HepG2 (cell line): Measurements from ENCODE around the gene DDX19B. TPM values are rescaled to one million over a fixed set of nuclear protein-coding genes. Genes with fewer than 3 reads are reported as not detected.

Experiments used
- ATAC-seq: fragments of 200-7000 bp; cut with Tn5 transposase; 3 replicates; pipeline ENCODE4 v1.9.1; 2020; ENCODE audit warnings: mild to moderate bottlenecking, moderate library complexity
- BruUV-seq: library from RNA; stranded (reverse); fragments of 400-500 nt; replicated peaks from 2 replicates; lab custom pipeline; 2021; lab: Mats Ljungman, UMichigan
- CTCF ChIA-PET: fragments of 300-600 bp; formaldehyde crosslinking; extraction: SDS; loops from one replicate; lab custom pipeline; 2021; ENCODE audit warnings: low total read pairs, inconsistent platforms, low intra/inter-chr PET ratio; lab: Yijun Ruan, JAX
- POLR2A ChIA-PET: fragments of 350-600 bp; sonication (Branson Sonifier 250); formaldehyde crosslinking; loops from one replicate; lab custom pipeline; 2020; ENCODE audit warnings: antibody characterized with exemption, inconsistent platforms; lab: Yijun Ruan, JAX
- DNase-seq: peaks from one replicate; pipeline ENCODE4 v3.0.0-alpha.2; 2015; ENCODE audit warnings: low spot score
- FAIRE-seq: peaks from 3 replicates; lab custom pipeline; 2011; peaks lifted over from hg19 to GRCh38; lab: Jason Lieb, UNC
- H2AFZ ChIP-seq: one replicate; pipeline ENCODE4 v1.6.1; 2011; ENCODE audit warnings: low read length, inconsistent platforms
- H3K27ac ChIP-seq: fragments of 300-600 bp; 3 replicates; pipeline ENCODE4 v1.8.0; 2011; ENCODE audit warnings: mixed run types, mild to moderate bottlenecking, mixed read lengths, low read length, inconsistent platforms; ENCODE audit not compliant: insufficient read depth; ENCODE audit errors: extremely low read length
- H3K27me3 ChIP-seq, 2 experiments: fragments of 200-600 bp in 1 of 2; 2 replicates in 1 of 2; 3 replicates in 1 of 2; pipeline versions ENCODE4 v1.6.0 to v1.8.0; 2011; ENCODE audit warnings: low read length in 2 of 2, mild to moderate bottlenecking in 2 of 2, moderate library complexity in 2 of 2, inconsistent platforms in 1 of 2; ENCODE audit not compliant: insufficient read depth in 2 of 2, control insufficient read depth in 1 of 2
- H3K36me3 ChIP-seq, 2 experiments: fragments of 200-600 bp in 1 of 2; replicated peaks in 1 of 2; 2 replicates in 1 of 2; 3 replicates in 1 of 2; pipeline versions ENCODE4 v1.5.1 to v1.8.0; 2011; ENCODE audit warnings: low read length in 2 of 2, inconsistent platforms in 1 of 2; ENCODE audit not compliant: insufficient read depth in 2 of 2, control insufficient read depth in 1 of 2
- H3K4me1 ChIP-seq: 2 replicates; pipeline ENCODE4 v1.5.1; 2012; ENCODE audit warnings: low read length, inconsistent platforms; ENCODE audit not compliant: insufficient read depth
- H3K4me2 ChIP-seq: 2 replicates; pipeline ENCODE4 v1.6.0; 2011; ENCODE audit warnings: low read depth, low read length, inconsistent platforms
- H3K4me3 ChIP-seq, 3 experiments: fragments of 200-600 bp in 1 of 3; sonication (generic), shearing (Covaris generic) in 1 of 3; replicated peaks in 1 of 3; 2 replicates each; pipeline ENCODE4 v1.5.1; 2011 to 2016; ENCODE audit warnings: low read length in 3 of 3, inconsistent platforms in 2 of 3, low read depth in 2 of 3, mild to moderate bottlenecking in 2 of 3, control low read depth in 1 of 3, mixed read lengths in 1 of 3; ENCODE audit not compliant: insufficient read depth in 1 of 3
- H3K79me2 ChIP-seq: one replicate; pipeline ENCODE4 v1.6.1; 2011; ENCODE audit warnings: low read length, inconsistent platforms; ENCODE audit not compliant: insufficient read depth
- H3K9ac ChIP-seq: 2 replicates; pipeline ENCODE4 v1.6.0; 2011; ENCODE audit warnings: mild to moderate bottlenecking, low read depth, low read length, inconsistent platforms; ENCODE audit not compliant: insufficient read depth
- H3K9me3 ChIP-seq: 2 replicates; pipeline ENCODE4 v1.5.1; 2012; ENCODE audit warnings: mild to moderate bottlenecking, low read length
- H4K20me1 ChIP-seq: 2 replicates; pipeline ENCODE4 v1.6.0; 2011; ENCODE audit warnings: inconsistent platforms, mild to moderate bottlenecking, low read length, moderate library complexity; ENCODE audit not compliant: insufficient read depth
- CREM ChIP-seq, 2 experiments: sonication (generic) in 1 of 2; formaldehyde crosslinking in 1 of 2; IDR thresholded peaks; 2 replicates each; pipeline versions ENCODE4 v1.4.0 to v1.6.1; 2016 to 2020; ENCODE audit warnings: antibody characterized with exemption in 1 of 2, mild to moderate bottlenecking in 1 of 2, missing genetic modification reagents in 1 of 2
- GTF3A ChIP-seq: sonication (generic); formaldehyde crosslinking; conservative IDR thresholded peaks from 2 replicates; pipeline ENCODE4 v1.4.0; 2020; ENCODE audit warnings: mild to moderate bottlenecking, missing genetic modification reagents
- HNRNPUL1 ChIP-seq: fragments of 200-400 bp; formaldehyde crosslinking; IDR thresholded peaks from 2 replicates; pipeline ENCODE4 v1.6.1; 2017; ENCODE audit warnings: low read depth, mild to moderate bottlenecking, low read length, moderate library complexity
- HOXA5 ChIP-seq: sonication (generic); formaldehyde crosslinking; IDR thresholded peaks from 2 replicates; pipeline ENCODE4 v1.4.0; 2020; ENCODE audit warnings: missing genetic modification reagents
- MZF1 ChIP-seq: sonication (generic); formaldehyde crosslinking; IDR thresholded peaks from 2 replicates; pipeline ENCODE4 v1.8.1; 2023; ENCODE audit warnings: mild to moderate bottlenecking, missing genetic modification reagents, borderline replicate concordance
- NCOR1 ChIP-seq: fragments of 200-600 bp; sonication (generic); IDR thresholded peaks from 2 replicates; pipeline ENCODE4 v1.7.0; 2017; ENCODE audit warnings: antibody characterized with exemption, low read length, borderline replicate concordance
- RORA ChIP-seq: sonication (generic); formaldehyde crosslinking; IDR thresholded peaks from 2 replicates; pipeline ENCODE4 v1.5.0; 2020; ENCODE audit warnings: mild to moderate bottlenecking, missing genetic modification reagents, moderate library complexity
- U2AF2 ChIP-seq: fragments of 200-400 bp; formaldehyde crosslinking; IDR thresholded peaks from 2 replicates; pipeline ENCODE4 v1.6.1; 2017; ENCODE audit warnings: low read depth, mild to moderate bottlenecking, low read length
- ZBTB38 ChIP-seq: sonication (generic); formaldehyde crosslinking; IDR thresholded peaks from 2 replicates; pipeline ENCODE4 v1.5.1; 2020; ENCODE audit warnings: mild to moderate bottlenecking, missing genetic modification reagents
- WGBS: methylation state at CpG from one replicate; pipeline ENCODE4 v1.1.6; 2017; ENCODE audit warnings: low lambda C conversion rate; 5-methylcytosine and 5-hydroxymethylcytosine counted together
- in situ Hi-C: cut with HindIII; loops from 2 replicates; pipeline ENCODE4 v1.10.0; 2017; ENCODE audit warnings: low pct_unique_long_range_greater_than_20kb; ENCODE audit not compliant: extremely low pct_ligation_motif_present
- intact Hi-C: fragments of 100-400 bp; cut with micrococcal nuclease; formaldehyde crosslinking; loops from one replicate; pipeline ENCODE4 v1.10.0; 2022; ENCODE audit not compliant: unreplicated experiment
- polyA plus RNA-seq, 8 experiments: library from polyadenylated mRNA; depleted of rRNA in 3 of 8; stranded (reverse) in 7 of 8; unstranded in 1 of 8; fragments of >200 nt; fragmentation: Illumina TruSeq in 4 of 8; extraction: Trizol in 4 of 8; gene quantifications; 2 replicates each; pipeline versions ENCODE4 v1.2.1 to v1.2.3, GENCODE V29; 2011 to 2016; ENCODE audit warnings: low read depth in 4 of 8, missing spikeins in 1 of 8, mixed read lengths in 1 of 8; ENCODE audit not compliant: insufficient read depth in 1 of 8
- total RNA-seq, 5 experiments: library from RNA; depleted of rRNA; stranded (reverse); fragments of >200 nt; fragmentation: Illumina TruSeq; extraction: Trizol; gene quantifications; 2 replicates each; pipeline ENCODE4 v1.2.3, GENCODE V29; 2016; ENCODE audit warnings: low read depth in 1 of 5
- TF ChIP-seq, protein P1 (sequence below): sonication (generic); formaldehyde crosslinking; IDR thresholded peaks from 2 replicates; pipeline ENCODE4 v1.8.1; 2023; ENCODE audit warnings: missing genetic modification reagents, mild to moderate bottlenecking, borderline replicate concordance
- TF ChIP-seq, protein P2 (sequence below): sonication (generic); formaldehyde crosslinking; conservative IDR thresholded peaks from 2 replicates; pipeline ENCODE4 v1.4.0; 2020; ENCODE audit warnings: missing genetic modification reagents
- TF ChIP-seq, protein P3 (sequence below): sonication (generic); formaldehyde crosslinking; IDR thresholded peaks from 2 replicates; pipeline ENCODE4 v1.4.0; 2020; ENCODE audit warnings: missing genetic modification reagents
- TF ChIP-seq, protein P4 (sequence below), 2 experiments: sonication (generic) in 1 of 2; formaldehyde crosslinking in 1 of 2; IDR thresholded peaks; 2 replicates each; pipeline versions ENCODE4 v1.4.0 to v1.6.1; 2018 to 2020; ENCODE audit warnings: missing genetic modification reagents in 2 of 2, borderline replicate concordance in 1 of 2, low read depth in 1 of 2, mild to moderate bottlenecking in 1 of 2, missing biosample characterization in 1 of 2
- TF ChIP-seq, protein P5 (sequence below): sonication (generic); formaldehyde crosslinking; IDR thresholded peaks from 2 replicates; pipeline ENCODE4 v1.4.0; 2020; ENCODE audit warnings: missing genetic modification reagents

DDX19B gene
- total and polyA plus RNA-seq, 2 of the 13 experiments (the other 11 are each of a cell fraction or from before 2014, with no cell fraction given): 36.2 to 40.0 TPM

DNA sequence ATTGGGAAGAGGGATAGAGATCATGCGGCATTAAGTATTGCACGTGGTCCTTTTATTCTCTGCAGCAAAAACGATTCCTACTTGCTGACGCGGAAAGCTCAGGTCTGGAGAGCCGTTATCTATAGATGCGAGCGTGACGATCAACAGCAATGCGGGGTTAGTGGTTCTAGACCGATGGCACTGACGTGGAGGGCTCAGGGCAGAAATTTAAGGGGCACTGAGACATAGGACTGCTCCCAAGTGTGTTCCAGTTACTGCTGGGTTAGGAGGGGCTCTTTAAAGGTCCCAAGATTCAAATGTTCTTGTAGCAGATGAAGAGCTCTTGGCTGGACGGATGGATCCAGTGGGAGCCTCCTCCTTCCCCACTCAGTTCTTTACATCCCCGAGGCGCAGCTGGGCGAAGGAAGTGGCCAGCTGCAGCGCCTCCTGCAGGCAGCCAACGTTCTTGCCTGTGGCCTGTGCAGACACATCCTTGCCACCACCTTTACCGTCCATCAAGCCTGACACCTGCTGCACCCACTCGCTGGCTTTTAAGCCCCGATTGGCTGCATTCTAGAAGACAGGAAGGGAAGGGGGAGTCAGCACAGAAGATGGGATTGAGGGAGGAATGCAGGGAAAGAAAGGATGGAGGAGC is 46.5 kb upstream of the DDX19B start:
- CTCF ChIA-PET: interaction anchor here (1.3 to 1.4 kb wide), 2 partner anchors 15 to 87 kb away, joined by 4 to 5 read pairs; no protein-coding TSS in a partner anchor
- Histone ChIP-seq H3K27ac (no peak overlapping the region), H3K4me1 (peaks cover 49% of the 10 kb centered on the region), H3K4me2 (no peak overlapping the region), H3K9me3 (no peaks in the 10 kb centered on the region), H3K79me2 (peaks cover 19% of the 10 kb centered on the region), H3K27me3 (no peaks in the 10 kb centered on the region), H3K9ac (no peak overlapping the region), H4K20me1 (peaks cover 24% of the 10 kb centered on the region), H2AFZ (no peak overlapping the region), H3K4me3 (no peak overlapping the region), H3K36me3 (peaks cover 36 to 52% of the 10 kb centered on the region in 2 experiments)
- BruUV-seq: no TSS peak
- POLR2A ChIA-PET: interaction anchor here (0.7 to 2.5 kb wide), 11 partner anchors 10 to 128 kb away, joined by 3 to 33 read pairs (median 4); partner anchors contain the start of genes AARS1 and DDX19A
- in situ Hi-C loops: loop anchor here (10.0 kb wide), 1 partner anchor 88 kb away; no protein-coding TSS in a partner anchor
- FAIRE-seq (no peak), DNase-seq (no peak), ATAC-seq (peak; percentile 36)
- WGBS: 88% methylated on average over 21 of the region's 21 CpGs
- intact Hi-C loops: loop anchor here (5.0 kb wide), 1 partner anchor 100 kb away; no protein-coding TSS in a partner anchor
- TF ChIP-seq CREM (IDR thresholded peaks at IDR 0.05) (no peak), CREM (CRISPR knock-in tag; IDR thresholded peaks at IDR 0.05) (no peak), U2AF2 (no peak), RORA (CRISPR knock-in tag) (no peak), MZF1 (CRISPR knock-in tag) (0 out of 2 replicates have a peak, but pooled peaks have one; percentile 40), GTF3A (CRISPR knock-in tag) (no peak), NCOR1 (no peak), ZBTB38 (CRISPR knock-in tag) (no peak), HOXA5 (CRISPR knock-in tag) (peak; percentile 58; the same call in 1 of the 2 replicates), HNRNPUL1 (no peak)
- TF ChIP-seq, protein P1, sequence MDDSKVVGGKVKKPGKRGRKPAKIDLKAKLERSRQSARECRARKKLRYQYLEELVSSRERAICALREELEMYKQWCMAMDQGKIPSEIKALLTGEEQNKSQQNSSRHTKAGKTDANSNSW (CRISPR knock-in tag): no peak
- TF ChIP-seq, protein P2, sequence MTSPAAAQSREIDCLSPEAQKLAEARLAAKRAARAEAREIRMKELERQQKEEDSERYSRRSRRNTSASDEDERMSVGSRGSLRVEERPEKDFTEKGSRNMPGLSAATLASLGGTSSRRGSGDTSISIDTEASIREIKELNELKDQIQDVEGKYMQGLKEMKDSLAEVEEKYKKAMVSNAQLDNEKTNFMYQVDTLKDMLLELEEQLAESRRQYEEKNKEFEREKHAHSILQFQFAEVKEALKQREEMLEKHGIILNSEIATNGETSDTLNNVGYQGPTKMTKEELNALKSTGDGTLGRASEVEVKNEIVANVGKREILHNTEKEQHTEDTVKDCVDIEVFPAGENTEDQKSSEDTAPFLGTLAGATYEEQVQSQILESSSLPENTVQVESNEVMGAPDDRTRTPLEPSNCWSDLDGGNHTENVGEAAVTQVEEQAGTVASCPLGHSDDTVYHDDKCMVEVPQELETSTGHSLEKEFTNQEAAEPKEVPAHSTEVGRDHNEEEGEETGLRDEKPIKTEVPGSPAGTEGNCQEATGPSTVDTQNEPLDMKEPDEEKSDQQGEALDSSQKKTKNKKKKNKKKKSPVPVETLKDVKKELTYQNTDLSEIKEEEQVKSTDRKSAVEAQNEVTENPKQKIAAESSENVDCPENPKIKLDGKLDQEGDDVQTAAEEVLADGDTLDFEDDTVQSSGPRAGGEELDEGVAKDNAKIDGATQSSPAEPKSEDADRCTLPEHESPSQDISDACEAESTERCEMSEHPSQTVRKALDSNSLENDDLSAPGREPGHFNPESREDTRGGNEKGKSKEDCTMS: no peak
- TF ChIP-seq, protein P3, sequence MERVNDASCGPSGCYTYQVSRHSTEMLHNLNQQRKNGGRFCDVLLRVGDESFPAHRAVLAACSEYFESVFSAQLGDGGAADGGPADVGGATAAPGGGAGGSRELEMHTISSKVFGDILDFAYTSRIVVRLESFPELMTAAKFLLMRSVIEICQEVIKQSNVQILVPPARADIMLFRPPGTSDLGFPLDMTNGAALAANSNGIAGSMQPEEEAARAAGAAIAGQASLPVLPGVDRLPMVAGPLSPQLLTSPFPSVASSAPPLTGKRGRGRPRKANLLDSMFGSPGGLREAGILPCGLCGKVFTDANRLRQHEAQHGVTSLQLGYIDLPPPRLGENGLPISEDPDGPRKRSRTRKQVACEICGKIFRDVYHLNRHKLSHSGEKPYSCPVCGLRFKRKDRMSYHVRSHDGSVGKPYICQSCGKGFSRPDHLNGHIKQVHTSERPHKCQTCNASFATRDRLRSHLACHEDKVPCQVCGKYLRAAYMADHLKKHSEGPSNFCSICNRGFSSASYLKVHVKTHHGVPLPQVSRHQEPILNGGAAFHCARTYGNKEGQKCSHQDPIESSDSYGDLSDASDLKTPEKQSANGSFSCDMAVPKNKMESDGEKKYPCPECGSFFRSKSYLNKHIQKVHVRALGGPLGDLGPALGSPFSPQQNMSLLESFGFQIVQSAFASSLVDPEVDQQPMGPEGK (CRISPR knock-in tag): no peak
- TF ChIP-seq, protein P4, sequence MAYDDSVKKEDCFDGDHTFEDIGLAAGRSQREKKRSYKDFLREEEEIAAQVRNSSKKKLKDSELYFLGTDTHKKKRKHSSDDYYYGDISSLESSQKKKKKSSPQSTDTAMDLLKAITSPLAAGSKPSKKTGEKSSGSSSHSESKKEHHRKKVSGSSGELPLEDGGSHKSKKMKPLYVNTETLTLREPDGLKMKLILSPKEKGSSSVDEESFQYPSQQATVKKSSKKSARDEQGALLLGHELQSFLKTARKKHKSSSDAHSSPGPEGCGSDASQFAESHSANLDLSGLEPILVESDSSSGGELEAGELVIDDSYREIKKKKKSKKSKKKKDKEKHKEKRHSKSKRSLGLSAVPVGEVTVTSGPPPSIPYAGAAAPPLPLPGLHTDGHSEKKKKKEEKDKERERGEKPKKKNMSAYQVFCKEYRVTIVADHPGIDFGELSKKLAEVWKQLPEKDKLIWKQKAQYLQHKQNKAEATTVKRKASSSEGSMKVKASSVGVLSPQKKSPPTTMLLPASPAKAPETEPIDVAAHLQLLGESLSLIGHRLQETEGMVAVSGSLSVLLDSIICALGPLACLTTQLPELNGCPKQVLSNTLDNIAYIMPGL (CRISPR knock-in tag; IDR thresholded peaks at IDR 0.05; ENCODE audit: borderline replicate concordance in 1 of 2, low read depth in 1 of 2): 0 out of 4 replicates have a peak, but pooled peaks of 1 of the 2 experiments have one; percentile 27
- TF ChIP-seq, protein P5, sequence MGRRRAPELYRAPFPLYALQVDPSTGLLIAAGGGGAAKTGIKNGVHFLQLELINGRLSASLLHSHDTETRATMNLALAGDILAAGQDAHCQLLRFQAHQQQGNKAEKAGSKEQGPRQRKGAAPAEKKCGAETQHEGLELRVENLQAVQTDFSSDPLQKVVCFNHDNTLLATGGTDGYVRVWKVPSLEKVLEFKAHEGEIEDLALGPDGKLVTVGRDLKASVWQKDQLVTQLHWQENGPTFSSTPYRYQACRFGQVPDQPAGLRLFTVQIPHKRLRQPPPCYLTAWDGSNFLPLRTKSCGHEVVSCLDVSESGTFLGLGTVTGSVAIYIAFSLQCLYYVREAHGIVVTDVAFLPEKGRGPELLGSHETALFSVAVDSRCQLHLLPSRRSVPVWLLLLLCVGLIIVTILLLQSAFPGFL (CRISPR knock-in tag): no peak
